Embryonic facial prominence (tissue), 1 donor: ENCODE data around the gene TBC1D14.
A peak's percentile ranks its signal among the peaks of the same experiment; 100 is the strongest.

Experiments
- DNase-seq: peaks from one replicate; pipeline ENCODE4 v3.0.0-alpha.2; 2016; ENCODE audit errors: extremely low spot score

Gene TBC1D14, protein sequence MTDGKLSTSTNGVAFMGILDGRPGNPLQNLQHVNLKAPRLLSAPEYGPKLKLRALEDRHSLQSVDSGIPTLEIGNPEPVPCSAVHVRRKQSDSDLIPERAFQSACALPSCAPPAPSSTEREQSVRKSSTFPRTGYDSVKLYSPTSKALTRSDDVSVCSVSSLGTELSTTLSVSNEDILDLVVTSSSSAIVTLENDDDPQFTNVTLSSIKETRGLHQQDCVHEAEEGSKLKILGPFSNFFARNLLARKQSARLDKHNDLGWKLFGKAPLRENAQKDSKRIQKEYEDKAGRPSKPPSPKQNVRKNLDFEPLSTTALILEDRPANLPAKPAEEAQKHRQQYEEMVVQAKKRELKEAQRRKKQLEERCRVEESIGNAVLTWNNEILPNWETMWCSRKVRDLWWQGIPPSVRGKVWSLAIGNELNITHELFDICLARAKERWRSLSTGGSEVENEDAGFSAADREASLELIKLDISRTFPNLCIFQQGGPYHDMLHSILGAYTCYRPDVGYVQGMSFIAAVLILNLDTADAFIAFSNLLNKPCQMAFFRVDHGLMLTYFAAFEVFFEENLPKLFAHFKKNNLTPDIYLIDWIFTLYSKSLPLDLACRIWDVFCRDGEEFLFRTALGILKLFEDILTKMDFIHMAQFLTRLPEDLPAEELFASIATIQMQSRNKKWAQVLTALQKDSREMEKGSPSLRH

DNA sequence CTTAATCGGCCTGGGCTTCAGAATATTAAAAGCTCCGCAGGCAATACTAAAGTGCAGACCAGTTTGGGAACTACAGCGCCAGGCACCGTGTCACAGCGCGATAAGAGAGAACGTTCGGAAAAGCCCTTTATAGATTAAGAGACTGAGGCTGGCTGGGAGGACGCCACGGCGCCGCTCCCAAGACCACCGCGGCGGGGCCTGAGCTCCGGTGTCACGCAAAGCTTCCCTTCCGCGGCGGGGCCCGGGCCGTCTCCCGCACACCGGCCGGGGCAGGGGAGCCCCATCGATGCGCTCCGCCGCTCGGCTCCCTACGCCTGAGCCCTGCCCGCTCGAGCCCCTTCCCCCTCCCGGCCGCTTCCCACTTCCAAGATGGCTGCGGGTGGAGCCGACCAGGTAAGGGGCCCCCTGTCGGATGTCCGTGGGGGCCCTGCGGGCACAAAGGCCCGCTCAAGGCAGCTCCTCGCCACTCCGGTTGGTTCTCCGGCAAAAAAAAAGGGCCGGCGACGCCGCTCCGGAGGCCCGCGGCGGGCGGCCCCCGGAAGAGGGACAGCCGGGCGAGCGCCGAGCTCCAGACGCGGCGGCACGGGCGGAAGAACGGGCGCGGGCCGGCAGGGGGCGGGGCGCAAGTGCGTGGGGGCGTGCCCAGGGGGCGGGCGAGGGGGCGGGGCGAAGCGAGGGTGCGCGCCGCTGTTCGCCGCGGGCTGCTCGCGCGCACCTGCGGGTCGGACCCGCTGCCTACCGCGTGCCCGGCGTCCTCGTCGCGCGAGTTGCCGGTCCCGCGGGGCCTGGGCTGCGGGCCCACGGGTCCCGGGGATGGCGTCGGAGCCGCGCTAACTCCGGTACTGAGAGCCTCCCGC, at the start of gene TBC1D14:
TBC1D14 (plus strand) TSS at position 714 of the 857 bp plus-strand sequence. CDS start 13,564 bp downstream, outside the sequence.
- peak; percentile 71 for DNase-seq

DNA sequence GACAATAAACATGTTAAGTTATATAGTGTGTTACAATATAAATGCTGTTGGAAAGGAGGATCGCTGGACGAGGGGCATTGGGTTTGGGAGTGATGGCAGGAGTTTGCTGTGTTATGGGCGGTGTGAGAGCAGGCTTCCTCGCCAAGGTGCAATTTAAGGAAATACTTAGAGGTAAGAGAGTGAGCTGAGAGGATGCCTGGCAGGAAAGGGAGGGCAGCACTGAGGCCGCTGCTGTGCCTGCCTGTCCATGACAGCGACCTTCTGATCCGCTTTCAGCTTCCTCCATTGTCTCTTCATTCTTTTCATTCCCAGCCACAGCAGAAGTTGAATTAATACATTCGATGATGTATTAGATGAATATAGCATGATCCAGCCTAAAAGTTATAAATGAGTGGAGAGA, 41.2 kb upstream of the TBC1D14 start:
- DNase-seq: no peak

DNA sequence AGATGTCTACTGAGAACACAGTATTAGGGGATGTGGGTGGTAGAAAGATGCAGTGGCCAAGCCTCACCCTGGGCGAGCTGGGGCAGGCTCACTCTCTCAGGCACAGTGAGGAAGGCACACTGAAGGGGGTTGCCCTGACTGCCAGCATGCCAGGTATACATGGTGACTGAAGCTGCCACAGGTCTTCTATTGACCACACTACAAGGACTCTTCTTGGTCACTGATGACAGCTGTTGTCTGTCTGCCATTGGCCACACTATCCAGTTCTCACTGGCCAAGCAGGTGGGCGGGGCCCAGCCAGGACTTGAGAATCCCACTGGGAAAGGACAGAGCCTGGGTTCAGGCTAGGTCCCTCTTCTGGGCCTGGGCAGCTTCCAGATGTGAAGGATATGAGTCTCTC, 39.7 kb upstream of the TBC1D14 start:
- no peak for DNase-seq

DNA sequence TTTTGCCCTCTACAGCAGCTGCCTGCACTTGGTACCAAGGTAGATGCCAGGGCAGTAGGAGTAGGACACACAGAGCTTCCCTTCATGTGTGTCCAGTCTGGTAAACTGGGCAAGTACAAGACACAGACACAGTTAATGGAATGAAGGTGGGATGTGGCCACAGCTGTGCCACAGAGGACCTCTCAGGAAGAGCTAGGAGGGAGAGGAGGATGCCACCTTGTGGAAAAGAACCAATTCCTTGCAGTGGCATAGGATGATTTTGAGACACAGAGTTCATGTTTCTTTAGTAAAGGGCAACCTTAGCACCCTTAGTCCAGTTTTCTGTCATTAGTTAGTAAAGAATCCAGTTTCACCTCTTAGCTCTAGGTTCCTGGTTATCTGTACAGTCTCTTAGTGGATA, 36.3 kb upstream of the TBC1D14 start:
- DNase-seq: no peak

DNA sequence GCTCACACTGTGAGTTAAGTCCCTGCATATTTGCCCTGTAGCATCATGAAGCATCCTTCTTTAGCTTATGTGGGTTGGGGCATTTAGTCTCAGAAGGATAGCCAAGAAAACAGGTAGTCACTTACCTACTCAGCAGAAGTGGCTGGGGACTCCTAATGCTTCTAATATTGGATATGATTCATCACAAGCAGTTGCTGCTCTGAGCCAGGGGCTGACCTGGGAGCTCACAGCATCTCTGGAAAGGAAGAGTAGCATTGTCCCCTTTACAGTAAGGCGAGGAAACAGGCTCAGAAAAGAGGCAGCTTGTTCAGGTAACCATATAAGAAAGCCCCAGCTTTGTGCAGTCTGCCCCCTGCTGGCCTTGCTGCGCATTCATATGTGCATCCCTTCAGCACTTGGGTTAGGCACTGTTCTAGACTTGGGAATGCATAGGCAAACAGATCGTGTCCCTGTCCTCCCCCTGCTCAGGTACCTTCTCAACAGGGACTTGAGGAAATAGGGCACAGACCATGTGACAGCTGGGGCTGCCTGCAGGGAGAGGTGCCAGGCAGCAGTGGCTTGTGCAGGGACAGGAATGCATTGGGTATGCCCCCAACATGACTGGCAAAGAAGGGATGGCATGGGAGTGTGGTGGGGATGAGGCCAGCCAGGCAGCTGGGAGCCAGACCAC, 35.7 kb upstream of the TBC1D14 start:
- no peak for DNase-seq

DNA sequence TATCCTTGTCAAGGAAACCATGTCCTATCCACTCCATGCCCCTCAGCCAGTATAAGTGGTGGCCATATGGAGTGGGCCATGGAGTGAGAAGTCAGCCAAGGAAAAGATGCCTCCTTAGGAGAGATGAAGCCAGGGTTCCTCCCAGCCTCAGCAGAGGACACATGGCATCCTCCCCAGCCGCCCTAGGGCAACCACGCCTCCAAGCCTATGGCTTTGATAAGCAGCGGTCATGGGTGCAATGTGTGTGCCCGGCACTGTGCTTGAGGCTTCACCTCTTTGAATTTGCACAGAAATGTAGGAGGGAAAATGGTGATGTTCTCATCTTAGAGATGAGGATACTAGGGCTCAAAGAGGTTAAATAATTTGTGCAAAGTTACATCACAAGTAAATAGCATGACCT, 34.6 kb upstream of the TBC1D14 start:
- no peak for DNase-seq

DNA sequence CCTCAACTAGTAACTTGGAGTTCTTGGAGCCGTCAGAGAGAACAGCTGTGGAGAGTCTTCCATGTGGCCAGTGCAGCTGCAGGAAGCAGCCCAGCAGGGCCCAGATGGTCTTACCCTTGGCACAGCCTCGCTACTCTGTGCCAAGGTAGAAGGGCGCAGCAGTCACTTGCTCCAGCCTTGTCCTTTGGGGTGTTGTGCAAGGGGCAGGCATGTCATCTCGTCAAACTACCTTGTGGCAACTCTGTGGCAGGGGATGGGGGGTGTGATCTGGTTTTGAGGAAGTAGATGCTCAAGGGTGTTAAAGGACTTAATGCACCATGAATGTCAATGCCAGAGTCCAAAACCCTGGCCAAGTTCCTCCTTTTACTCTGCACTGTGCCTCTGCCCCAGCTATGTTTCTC, 34.2 kb upstream of the TBC1D14 start:
- DNase-seq: no peak

DNA sequence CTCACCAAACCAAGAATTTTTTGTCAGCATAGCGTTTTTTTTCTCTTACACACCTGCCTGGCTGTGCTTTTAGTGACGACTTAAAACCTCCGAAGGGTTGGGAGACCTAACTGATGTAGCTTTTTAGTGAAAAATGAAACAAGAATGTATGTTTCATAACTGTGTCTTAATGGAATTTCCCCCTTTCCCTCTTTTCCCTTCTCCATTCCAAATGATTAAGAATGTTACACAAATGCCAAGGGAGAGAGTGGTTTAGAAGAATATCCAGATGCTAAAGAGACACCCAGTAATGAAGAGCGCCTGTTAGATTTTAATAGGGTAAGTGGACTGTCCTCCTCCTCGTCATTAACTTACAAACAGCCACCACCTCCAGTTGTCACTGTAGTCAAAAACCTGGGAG, 33.2 kb upstream of the TBC1D14 start:
- DNase-seq: no peak

DNA sequence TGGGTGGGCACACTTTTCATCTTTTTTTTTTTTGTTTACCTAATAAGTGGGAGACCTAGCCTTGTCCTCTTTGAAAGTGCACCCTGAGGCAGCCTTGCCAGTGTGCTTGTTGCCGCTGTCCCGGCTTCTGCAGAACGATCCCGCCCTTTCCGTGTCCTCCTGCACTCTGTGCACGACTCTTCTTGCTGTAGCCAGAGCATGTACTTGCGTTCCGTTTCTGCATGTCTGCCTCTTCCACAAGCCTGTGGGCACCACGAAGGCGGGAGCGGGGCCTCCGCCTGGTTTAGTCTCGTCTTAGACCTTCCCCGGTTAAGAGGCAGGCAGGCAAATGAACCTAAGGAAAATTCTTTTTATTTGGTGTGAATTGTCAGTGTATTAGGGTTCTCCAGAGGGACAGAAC, 32.6 kb upstream of the TBC1D14 start:
- no peak for DNase-seq

DNA sequence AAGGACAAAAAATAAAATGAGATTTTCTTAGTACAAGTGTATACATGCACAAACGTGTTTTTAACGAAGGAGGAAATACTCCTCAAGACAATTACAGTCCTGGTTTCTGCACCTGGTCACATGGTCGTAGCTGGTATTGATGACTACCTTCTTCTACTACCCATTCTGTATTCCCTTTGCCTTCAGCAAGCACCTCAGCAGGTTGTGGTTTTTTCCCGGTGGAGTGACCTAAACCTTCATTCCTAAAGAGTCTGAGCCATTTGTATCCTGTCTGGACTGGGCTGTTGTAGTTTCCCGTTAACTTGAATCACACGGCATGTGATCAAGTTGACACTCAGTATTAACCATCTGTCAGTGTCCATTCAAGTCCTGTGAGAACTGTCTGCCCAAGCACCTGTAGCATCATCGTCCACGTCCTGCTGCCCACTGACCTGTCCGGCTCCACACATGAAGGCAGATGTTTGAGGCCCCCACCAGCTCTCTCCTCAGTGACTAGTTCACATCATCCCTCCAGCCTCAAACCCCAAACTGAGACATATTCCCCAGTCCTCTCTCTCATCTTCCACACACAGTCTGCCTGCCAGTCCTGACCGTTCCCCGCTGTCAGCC, 31.1 kb upstream of the TBC1D14 start:
- DNase-seq: no peak

DNA sequence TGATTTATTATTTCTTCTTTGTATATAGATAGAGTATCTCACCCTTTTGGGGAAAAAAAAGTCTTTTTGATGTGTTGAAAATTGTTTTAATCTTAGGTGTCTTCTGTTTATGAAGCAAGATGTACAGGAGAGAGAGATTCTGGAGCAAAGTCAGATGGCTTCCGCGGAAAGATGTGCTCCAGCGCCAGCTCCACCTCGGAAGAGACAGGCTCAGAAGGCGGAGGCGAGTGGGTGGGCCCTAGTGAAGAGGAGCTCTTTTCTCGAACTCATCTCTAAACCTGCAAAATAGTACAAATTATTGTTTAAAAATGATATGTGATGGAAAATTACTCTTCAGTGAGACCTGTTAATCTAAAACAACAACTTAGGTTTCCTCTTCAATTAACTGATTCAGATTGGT, 28.9 kb upstream of the TBC1D14 start:
- DNase-seq: no peak

DNA sequence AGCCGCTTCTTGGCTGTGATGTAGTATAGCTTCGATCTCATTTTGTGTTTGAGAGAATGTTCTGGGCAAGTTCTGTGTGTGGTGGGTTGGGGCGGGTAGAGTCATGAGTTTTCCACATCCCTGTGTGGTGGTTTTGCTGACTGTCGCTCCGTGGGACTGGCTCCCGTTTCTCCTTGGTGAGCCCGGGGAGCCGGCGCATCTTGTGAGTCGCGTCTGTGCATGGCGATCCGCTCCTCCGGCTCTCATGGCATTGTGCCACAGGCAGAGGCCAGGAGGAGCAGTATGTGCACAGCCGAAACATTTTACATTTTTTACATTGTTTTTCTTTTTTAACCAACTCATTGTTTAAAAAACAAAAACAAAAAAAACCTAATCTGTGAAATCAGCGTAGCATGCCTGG, 27.7 kb upstream of the TBC1D14 start:
- DNase-seq: no peak

DNA sequence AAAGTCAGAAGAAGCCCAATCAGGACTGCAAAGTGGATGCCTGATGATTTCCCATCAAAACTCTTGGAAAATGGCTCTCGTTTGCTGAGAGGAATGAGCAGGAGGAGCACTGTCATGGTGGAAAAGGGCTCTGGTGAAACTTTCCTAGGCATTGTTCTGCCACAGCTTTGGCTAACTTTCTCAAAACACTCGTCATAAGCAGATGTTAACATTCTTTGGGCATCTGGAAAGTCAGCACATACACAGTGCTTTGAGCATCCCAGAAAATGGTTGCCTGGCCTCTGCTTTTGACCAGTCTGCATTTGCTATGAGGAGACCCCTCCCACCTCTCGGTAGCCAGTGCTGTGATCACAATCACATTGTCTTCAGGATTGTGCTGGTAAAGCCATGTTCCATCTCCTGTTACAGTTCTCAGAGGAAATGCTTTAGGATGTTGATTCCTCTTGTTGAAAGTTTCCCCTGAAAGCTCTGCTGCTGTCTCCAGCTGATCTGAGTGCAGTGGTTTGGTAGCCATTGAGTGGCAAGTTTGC, 25.2 kb upstream of the TBC1D14 start:
- DNase-seq: no peak

DNA sequence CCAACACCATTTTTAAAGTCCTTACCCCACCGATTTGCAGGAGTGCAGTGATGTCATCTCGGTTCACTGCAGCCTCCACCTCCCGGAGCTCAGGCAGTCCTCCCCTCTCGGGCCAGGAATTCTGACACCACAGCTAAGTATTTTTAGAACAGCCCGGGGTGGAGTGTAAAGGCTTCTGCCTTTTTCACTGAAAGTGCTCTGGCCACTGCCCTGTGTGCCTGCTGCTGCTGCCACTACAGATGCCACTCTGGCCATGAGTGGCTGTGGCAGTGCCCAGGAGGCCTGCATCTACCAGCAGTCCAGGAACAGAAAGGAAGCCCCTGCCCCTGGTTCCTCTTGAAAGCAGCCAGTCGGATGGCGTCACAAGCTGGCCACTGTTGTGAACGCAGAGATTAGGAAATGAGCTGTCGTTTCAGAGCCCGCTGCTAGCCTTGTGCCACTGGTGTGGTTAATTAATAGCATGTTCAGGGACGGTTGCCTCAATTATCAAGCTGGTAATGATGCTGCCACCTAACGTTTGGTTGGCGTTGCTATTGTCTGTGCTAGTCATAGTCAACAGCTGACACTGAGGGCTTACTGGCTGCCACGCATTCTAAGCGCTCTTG, 23.6 kb upstream of the TBC1D14 start:
- no peak for DNase-seq

DNA sequence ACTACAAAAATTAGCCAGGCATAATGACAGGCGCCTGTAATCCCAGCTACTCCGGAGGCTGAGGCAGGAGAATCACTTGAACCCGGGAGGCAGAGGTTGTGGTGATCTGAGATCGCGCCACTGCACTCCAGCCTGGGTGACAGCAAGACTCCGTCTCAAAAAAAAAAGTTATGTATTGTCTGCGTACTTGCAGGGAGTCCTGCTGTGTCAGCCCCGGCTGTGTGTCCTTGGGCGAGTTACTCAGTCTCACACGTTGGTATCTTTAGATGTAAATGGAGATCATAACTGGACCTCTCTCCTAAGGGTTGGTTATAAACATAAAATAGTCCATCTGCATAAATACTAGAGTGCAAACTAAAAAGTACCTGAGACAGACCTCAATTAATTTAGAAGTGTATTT, 22.7 kb upstream of the TBC1D14 start:
- no peak for DNase-seq

DNA sequence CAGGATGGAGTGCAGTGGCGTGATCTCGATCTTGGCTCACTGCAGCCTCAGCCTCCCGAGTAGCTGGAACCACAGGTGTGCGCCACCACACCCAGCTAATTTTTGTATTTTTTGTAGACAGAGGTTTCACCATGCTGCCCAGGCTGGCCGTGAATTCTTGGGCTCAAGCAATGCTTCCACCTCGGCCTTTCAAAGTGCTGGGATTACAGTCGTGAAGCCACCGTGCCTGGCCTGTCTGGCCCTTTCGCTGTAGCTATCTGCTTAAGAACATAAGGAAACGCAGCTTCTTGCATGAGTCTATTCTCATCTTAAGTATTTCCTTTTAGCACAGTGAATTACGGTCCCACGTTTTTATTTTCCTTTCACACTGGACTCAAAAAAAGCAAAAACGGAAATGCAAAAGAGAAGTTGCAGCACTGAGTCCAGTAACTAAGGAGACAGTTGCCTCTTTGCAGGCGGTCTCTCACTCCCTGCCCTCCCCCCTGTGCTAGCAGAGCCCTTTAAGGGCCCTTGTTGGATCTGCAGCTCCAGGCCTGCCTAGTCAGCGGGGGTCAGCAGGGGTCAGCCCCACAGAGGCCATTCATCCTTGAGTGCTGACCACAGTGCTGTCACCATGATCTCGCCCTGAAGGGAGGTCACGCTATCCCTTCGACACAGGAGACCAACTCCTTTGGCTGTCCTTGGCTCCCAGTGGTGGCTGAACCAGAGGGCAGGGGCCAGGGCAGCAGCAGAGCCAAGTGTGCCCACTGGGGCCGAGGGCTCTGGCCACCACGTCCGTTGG, 21.8 kb upstream of the TBC1D14 start:
- DNase-seq: no peak

DNA sequence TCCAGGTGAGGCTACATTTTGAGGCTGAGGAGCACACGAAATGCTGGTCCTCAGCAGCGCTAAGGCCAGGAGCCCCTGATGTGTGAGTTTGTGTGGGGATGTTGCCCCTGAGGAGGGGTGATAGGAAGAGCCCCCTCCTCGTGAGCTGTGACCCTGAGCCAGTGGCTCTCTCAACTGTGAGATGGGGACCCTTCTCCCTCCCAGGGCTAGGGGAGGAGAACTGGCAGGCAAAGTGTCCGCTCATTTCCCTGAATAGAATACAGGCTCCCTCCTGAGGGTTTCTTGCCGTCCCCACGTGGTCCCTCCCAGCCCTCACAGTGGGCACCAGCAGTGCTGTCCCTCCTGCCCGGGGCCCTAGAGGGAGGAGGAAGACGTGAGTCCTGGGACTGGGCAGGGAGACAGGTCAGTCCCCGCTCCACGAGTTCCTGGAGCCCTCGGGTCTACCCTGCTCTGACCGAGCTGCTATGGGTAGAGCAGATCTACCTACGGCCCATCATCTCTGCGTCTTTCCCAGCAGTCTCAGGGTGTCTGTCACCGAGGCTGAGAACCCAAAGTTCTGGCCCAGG, 21.0 kb upstream of the TBC1D14 start:
- no peak for DNase-seq

DNA sequence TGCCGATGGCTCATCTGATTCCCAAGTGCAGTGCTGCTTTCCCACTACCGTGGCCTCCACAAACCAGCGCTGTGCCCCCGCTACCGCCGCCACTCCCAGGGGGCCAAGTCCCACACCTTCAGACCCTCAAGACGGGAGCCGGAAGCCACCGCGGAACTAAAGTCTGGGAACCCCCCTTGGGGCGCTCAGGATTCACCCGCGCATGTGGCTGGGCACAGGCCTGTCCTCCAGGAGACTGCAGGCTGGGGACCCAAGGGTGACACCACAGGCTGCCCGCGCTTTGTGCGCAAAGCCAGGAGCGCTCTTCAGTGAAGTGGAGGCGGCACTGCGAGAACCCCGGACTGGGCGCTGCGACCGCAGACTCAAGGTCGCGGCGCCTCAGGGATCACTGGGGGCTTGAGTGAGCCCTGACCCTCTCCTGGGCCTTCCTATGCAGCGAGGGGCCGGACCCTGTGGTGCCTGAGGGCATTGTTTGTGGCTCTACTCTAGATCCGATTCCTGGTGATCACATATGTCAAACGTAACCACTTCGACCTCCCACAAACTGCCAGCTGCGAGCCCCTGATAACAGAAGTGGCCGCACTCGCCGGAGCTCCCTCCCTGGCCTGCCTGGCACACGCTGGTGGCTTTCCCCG, 20.4 kb upstream of the TBC1D14 start:
- no peak for DNase-seq

DNA sequence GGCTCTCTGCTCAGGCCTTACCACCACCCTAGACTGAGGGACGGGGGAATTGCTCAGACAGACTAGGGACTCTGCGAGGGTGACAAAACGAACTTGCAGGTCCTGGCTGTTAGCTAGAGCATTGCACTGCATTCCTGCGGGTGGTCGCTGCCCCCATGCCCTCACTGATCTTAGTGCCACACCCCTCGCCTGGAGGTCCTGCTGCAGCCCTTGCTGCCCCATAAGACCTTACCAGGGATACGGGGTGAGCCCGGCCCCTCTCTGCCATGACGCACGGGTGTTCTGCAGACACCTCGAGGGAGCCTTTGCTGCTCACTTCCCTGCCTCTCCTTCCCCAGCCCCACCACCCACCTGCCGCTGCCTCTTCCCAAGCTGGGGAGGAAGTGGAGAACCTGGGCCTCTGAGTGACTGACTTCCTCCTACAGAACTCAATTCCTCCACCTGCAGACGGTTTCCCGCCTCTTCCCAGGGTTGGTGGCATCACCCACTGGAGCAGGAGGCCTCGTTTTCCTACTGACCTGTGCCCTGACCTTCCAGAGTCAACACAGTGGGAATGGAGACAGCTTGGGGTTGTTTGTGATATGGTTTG, 19.8 kb upstream of the TBC1D14 start:
- DNase-seq: no peak
